Neural crest cell (in vitro differentiated cells): ENCODE results near the gene ZNF830. TPM values are rescaled to one million over a fixed set of nuclear protein-coding genes. Genes with fewer than 3 reads are reported as not detected.
A peak's percentile ranks its signal among the peaks of the same experiment; 100 is the strongest.

Experiments
- DNase-seq: peaks from one replicate; pipeline ENCODE4 v3.0.0; 2021; ENCODE audit warnings: low read depth, mixed read lengths, low spot score
- H3K27ac Mint-ChIP-seq: one replicate; pipeline ENCODE4 v1.8.0; 2021; ENCODE audit warnings: mild to moderate bottlenecking, mixed read lengths; ENCODE audit not compliant: unreplicated experiment
- H3K27me3 Mint-ChIP-seq: 2 replicates; pipeline ENCODE4 v1.8.0; 2021; ENCODE audit warnings: low read depth, mild to moderate bottlenecking, mixed read lengths
- H3K36me3 Mint-ChIP-seq: 2 replicates; pipeline ENCODE4 v1.8.0; 2021; ENCODE audit warnings: low read depth, mild to moderate bottlenecking, mixed read lengths
- H3K4me1 Mint-ChIP-seq: 2 replicates; pipeline ENCODE4 v1.8.0; 2021; ENCODE audit warnings: mixed read lengths
- H3K4me3 Mint-ChIP-seq: one replicate; pipeline ENCODE4 v1.8.0; 2021; ENCODE audit warnings: mild to moderate bottlenecking, mixed read lengths
- H3K9me3 Mint-ChIP-seq: 2 replicates; pipeline ENCODE4 v1.8.0; 2021; ENCODE audit warnings: mixed read lengths
- total RNA-seq: library from RNA; stranded (reverse); gene quantifications from 2 replicates; pipeline ENCODE4 v1.2.1, GENCODE V29; 2021
- TF ChIP-seq, protein P1 (sequence below): fragments of 200-600 bp; sonication (generic); conservative IDR thresholded peaks from 2 replicates; pipeline ENCODE4 v1.5.0; 2021; ENCODE audit warnings: antibody characterized with exemption, mild to moderate bottlenecking

The ZNF830 gene
- total RNA-seq, 1 donor from 2014 or later = 21.2 TPM

GRCh38 chr17:35002876-35003551 lies 41.7 kb downstream of the ZNF830 start:
- Mint-ChIP-seq H3K9me3 (no peaks in the 10 kb centered on the region), H3K27me3 (no peaks in the 10 kb centered on the region), H3K36me3 (peaks cover 25% of the 10 kb centered on the region), H3K27ac (no peak overlapping the region), H3K4me3 (no peak overlapping the region), H3K4me1 (peaks cover 10% of the 10 kb centered on the region)
- DNase-seq = no peak
- TF ChIP-seq, protein P1, sequence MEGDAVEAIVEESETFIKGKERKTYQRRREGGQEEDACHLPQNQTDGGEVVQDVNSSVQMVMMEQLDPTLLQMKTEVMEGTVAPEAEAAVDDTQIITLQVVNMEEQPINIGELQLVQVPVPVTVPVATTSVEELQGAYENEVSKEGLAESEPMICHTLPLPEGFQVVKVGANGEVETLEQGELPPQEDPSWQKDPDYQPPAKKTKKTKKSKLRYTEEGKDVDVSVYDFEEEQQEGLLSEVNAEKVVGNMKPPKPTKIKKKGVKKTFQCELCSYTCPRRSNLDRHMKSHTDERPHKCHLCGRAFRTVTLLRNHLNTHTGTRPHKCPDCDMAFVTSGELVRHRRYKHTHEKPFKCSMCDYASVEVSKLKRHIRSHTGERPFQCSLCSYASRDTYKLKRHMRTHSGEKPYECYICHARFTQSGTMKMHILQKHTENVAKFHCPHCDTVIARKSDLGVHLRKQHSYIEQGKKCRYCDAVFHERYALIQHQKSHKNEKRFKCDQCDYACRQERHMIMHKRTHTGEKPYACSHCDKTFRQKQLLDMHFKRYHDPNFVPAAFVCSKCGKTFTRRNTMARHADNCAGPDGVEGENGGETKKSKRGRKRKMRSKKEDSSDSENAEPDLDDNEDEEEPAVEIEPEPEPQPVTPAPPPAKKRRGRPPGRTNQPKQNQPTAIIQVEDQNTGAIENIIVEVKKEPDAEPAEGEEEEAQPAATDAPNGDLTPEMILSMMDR = no peak

GRCh38 chr17:35003778-35004177 lies 42.4 kb downstream of the ZNF830 start:
- H3K27me3 Mint-ChIP-seq = no peaks in the 10 kb centered on the region
- no peak overlapping the region for H3K4me3 Mint-ChIP-seq
- H3K36me3 Mint-ChIP-seq = peaks cover 29% of the 10 kb centered on the region
- no peak for DNase-seq
- TF ChIP-seq, protein P1 = no peak
- H3K9me3 Mint-ChIP-seq = no peaks in the 10 kb centered on the region
- no peak overlapping the region for H3K27ac Mint-ChIP-seq
- H3K4me1 Mint-ChIP-seq = peaks cover 10% of the 10 kb centered on the region

GRCh38 chr17:35006345-35006744 lies 45.0 kb downstream of the ZNF830 start:
- TF ChIP-seq, protein P1 = no peak
- Mint-ChIP-seq H3K27ac (no peak overlapping the region), H3K4me3 (no peak overlapping the region), H3K27me3 (no peaks in the 10 kb centered on the region), H3K4me1 (peaks cover 10% of the 10 kb centered on the region), H3K9me3 (no peaks in the 10 kb centered on the region), H3K36me3 (peaks cover 31% of the 10 kb centered on the region)
- no peak for DNase-seq

- no peak for DNase-seq
- Mint-ChIP-seq H3K36me3 (peaks cover 31% of the 10 kb centered on the region), H3K4me1 (peaks cover 13% of the 10 kb centered on the region), H3K27ac (peak overlapping the region; percentile 14), H3K4me3 (peak overlapping the region; percentile 50), H3K9me3 (no peaks in the 10 kb centered on the region), H3K27me3 (no peaks in the 10 kb centered on the region)
- TF ChIP-seq, protein P1 = no peak
Observed at GRCh38 chr17:35006961-35007360, 45.6 kb downstream of the ZNF830 start.

- no peak for DNase-seq
- H3K27ac Mint-ChIP-seq = no peak overlapping the region
- TF ChIP-seq, protein P1 = no peak
- H3K9me3 Mint-ChIP-seq = no peaks in the 10 kb centered on the region
- H3K4me1 Mint-ChIP-seq = peaks cover 13% of the 10 kb centered on the region
- H3K27me3 Mint-ChIP-seq = no peaks in the 10 kb centered on the region
- no peak overlapping the region for H3K4me3 Mint-ChIP-seq
- H3K36me3 Mint-ChIP-seq = peaks cover 21% of the 10 kb centered on the region
Observed at GRCh38 chr17:35010093-35010492, 48.8 kb downstream of the ZNF830 start.
